Measurements from ENCODE around the gene SIVA1.

Gene SIVA1, protein sequence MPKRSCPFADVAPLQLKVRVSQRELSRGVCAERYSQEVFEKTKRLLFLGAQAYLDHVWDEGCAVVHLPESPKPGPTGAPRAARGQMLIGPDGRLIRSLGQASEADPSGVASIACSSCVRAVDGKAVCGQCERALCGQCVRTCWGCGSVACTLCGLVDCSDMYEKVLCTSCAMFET

DNA sequence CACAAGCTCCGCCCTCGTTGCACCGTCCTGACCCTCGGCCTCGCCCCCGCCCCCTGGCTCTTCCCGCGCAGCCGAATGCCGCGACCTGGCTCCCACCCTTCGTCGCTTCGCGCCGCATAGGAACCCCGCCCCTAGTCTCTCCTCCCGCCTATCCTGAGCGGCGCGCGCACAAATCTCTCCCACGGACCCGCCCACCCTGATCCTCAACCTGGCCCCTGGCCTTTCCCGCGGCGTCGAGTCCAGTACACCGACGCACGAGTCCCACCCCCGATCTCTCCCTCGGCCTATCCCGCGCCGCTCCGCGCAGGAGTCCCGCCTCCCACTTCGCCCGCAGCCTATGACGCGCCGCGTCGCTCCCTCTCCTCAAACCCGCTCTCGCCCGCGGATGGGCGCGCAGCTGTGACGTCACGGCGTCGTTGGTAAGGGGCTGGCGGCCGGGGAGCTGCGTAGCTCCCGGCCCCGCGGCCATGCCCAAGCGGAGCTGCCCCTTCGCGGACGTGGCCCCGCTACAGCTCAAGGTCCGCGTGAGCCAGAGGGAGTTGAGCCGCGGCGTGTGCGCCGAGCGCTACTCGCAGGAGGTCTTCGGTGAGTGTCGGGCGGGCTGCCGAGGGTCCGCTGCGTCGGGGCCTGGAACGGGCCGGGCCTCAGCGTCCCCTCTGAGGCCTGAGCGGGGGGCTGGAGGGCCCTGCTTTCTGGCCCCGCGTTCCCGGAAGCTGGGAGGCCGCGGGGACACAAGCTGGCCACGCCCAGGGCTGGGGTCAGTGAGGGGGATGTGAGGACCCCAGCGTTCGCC, at the start of gene SIVA1:
TSS of gene SIVA1 (plus strand) at position 413 of the 793 bp plus-strand sequence. CDS start at position 468, 55 bp downstream.
- H3K9ac ChIP-seq (ENCODE audit: low read length) = peak within 1 kb of the TSS; percentile 81
- H3K4me1 ChIP-seq (ENCODE audit: control insufficient read depth, insufficient read depth, low read length) = peaks cover 41% of the 10 kb centered on the region
- H3K36me3 ChIP-seq (ENCODE audit: control insufficient read depth, insufficient read depth, low read length) = no peaks in the 10 kb centered on the region
- H3K4me3 ChIP-seq (ENCODE audit: low read length) = peak within 1 kb of the TSS; percentile 75
- no peaks in the 10 kb centered on the region for H3K9me3 ChIP-seq (ENCODE audit: control insufficient read depth, low read length)
- H3K27me3 ChIP-seq (ENCODE audit: control insufficient read depth, insufficient read depth, low read length) = no peaks in the 10 kb centered on the region

DNA sequence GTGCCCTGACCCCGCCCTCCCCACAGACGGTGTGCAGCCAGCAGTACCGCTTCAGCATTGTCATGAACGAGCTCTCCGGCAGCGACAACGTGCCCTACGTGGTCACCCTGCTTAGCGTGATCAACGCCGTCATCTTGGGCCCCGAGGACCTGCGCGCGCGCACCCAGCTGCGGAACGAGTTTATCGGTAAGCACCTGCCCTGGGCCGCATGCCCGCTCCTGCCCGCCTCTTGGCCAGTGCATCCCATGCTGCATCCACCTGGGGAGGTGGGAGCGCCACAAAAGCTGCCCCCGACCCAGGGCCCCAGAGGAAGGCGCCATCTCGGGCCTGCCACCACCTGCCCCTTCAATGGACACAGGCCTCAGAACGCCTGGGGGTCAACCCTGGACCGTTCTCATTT, 49.7 kb upstream of the SIVA1 start:
- Histone ChIP-seq H3K9ac (ENCODE audit: low read length) (no peak overlapping the region), H3K27me3 (ENCODE audit: control insufficient read depth, insufficient read depth, low read length) (no peaks in the 10 kb centered on the region), H3K4me1 (ENCODE audit: control insufficient read depth, insufficient read depth, low read length) (peaks cover 9% of the 10 kb centered on the region), H3K9me3 (ENCODE audit: control insufficient read depth, low read length) (no peaks in the 10 kb centered on the region), H3K4me3 (ENCODE audit: low read length) (no peak overlapping the region), H3K36me3 (ENCODE audit: control insufficient read depth, insufficient read depth, low read length) (peaks cover 13% of the 10 kb centered on the region)

DNA sequence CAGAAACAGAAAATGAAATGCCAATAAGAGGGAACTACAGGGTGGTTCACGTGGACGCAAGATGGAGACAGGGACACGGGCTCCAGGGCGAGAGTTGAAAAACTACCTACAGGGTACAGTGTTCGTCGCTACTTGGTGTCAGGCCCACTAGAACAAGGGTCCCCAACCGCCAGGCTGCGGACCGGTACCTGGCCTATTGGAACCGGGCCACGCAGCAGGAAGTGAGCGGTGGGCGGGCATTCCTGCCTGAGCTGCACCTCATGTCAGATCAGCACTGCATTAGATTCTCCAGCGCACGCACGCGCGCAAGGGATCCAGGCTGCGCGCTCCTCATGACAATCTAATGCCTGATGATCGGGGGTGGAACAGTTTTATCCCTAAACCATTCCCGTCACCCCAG, 48.7 kb upstream of the SIVA1 start:
- H3K4me1 ChIP-seq (ENCODE audit: control insufficient read depth, insufficient read depth, low read length) = no peaks in the 10 kb centered on the region
- no peak overlapping the region for H3K4me3 ChIP-seq (ENCODE audit: low read length)
- H3K36me3 ChIP-seq (ENCODE audit: control insufficient read depth, insufficient read depth, low read length) = peaks cover 13% of the 10 kb centered on the region
- H3K9ac ChIP-seq (ENCODE audit: low read length) = no peak overlapping the region
- no peaks in the 10 kb centered on the region for H3K27me3 ChIP-seq (ENCODE audit: control insufficient read depth, insufficient read depth, low read length)
- no peaks in the 10 kb centered on the region for H3K9me3 ChIP-seq (ENCODE audit: control insufficient read depth, low read length)

DNA sequence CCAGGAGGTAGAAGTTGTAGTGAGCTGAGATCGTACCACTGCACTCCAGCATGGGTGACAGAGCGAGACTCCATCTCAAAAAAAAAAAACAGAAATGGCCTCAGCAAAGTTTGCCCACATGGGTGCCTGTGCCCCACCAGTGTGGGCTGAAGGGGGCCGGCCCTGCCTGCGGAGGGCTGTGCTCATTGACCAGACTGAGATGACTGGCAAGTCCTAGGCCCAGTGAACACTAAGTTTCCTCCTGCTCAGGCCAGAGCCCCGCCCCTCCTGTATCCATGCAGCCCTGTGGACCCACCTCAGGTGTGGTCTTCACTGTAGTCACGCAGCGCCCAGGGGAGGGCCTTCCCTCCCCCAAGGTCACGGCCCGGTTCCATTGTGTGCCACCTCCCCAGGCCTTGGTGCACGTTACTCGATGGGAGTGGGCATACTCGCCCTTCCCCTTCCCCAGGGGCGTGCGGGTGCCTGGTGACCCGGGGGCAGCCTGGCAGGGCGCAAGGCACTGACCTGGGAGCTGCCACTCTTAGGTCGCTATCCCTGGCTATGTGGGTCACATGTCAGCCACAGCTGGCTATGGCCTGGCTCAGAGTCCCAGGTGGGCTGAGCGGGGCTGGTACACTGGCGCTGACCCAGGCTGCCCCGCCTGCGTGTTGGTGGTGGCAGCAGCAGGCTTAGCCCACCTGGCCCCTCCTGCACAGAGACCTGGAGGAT, 47.5 kb upstream of the SIVA1 start:
- H3K9ac ChIP-seq (ENCODE audit: low read length) = no peak overlapping the region
- peaks cover 20% of the 10 kb centered on the region for H3K36me3 ChIP-seq (ENCODE audit: control insufficient read depth, insufficient read depth, low read length)
- H3K4me3 ChIP-seq (ENCODE audit: low read length) = no peak overlapping the region

DNA sequence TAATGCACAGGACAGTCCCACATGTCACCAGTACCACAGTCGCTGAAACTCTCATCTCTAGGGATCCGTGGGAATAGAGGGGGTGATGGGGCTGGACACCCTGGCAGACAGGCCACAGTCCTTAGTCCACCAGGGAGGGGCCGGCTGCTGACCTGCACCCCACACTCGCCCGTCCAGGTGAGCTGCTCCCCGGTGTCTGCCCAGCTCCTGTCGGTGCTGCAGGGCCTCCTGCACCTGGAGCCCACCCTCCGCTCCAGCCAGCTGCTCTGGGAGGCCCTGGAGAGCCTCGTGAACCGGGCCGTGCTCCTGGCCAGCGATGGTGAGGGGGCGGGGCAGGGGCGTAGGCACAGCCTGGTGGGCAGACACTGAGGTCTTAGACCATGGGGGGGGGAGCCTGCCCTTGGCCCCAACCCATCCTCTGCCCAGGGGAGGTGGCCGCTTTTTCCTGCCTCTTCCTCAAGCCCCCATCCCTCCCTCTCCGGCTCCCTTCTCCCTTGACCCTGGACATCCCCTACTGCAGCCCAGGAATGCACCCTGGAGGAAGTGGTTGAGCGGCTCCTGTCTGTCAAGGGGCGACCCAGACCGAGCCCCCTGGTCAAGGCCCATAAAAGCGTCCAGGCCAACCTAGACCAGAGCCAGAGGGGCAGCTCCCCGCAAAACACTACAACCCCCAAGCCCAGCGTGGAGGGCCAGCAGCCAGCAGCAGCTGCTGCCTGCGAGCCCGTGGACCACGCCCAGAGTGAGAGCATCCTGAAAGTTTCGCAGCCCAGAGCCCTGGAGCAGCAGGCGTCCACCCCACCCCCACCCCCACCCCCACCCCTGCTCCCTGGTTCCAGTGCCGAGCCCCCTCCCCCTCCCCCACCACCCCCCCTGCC, 46.0 kb upstream of the SIVA1 start:
- Histone ChIP-seq H3K4me1 (ENCODE audit: control insufficient read depth, insufficient read depth, low read length) (no peaks in the 10 kb centered on the region), H3K36me3 (ENCODE audit: control insufficient read depth, insufficient read depth, low read length) (peaks cover 20% of the 10 kb centered on the region), H3K9ac (ENCODE audit: low read length) (no peak overlapping the region)

More for the DNA sequence above, 47.5 kb upstream of the SIVA1 start:
- Histone ChIP-seq H3K4me1 (ENCODE audit: control insufficient read depth, insufficient read depth, low read length) (no peaks in the 10 kb centered on the region), H3K9me3 (ENCODE audit: control insufficient read depth, low read length) (no peaks in the 10 kb centered on the region), H3K27me3 (ENCODE audit: control insufficient read depth, insufficient read depth, low read length) (no peaks in the 10 kb centered on the region)

DNA sequence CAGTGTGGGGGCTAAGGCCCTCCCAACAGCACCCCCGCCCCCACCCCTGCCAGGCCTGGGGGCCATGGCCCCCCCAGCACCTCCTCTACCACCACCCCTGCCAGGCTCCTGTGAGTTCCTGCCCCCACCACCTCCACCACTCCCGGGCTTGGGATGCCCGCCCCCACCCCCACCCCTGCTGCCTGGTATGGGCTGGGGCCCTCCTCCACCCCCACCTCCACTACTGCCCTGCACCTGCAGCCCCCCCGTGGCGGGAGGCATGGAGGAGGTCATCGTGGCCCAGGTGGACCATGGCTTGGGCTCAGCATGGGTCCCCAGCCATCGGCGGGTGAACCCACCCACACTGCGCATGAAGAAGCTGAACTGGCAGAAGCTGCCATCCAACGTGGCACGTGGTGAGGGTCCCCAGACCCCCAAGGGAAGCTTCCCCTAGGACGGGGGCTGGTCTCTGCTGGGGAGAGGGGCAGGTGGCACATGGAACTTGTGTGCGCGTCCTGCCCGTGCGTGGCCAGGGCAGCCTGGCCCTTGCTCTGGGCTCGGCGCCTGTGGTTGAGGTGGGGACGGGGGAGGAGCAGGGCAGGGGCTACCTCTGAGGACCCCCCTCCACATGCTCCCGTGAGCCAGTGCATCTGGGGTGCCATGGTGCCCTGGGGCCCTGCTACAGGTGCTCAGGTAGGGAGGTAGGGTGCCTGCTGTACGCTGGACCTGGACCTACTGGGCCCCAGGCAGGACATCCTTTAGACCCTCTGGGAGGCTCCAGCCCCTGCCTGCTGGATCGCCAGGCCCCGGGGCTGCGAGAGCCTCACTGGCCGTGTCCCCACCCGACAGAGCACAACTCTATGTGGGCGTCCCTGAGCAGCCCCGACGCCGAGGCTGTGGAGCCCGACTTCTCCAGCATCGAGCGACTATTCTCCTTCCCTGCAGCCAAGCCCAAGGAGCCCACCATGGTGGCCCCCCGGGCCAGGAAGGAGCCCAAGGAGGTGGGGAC, 45.0 kb upstream of the SIVA1 start:
- Histone ChIP-seq H3K4me1 (ENCODE audit: control insufficient read depth, insufficient read depth, low read length) (no peaks in the 10 kb centered on the region), H3K4me3 (ENCODE audit: low read length) (no peak overlapping the region), H3K9ac (ENCODE audit: low read length) (no peak overlapping the region)

More for the DNA sequence above, 46.0 kb upstream of the SIVA1 start:
- Histone ChIP-seq H3K27me3 (ENCODE audit: control insufficient read depth, insufficient read depth, low read length) (no peaks in the 10 kb centered on the region), H3K9me3 (ENCODE audit: control insufficient read depth, low read length) (no peaks in the 10 kb centered on the region), H3K4me3 (ENCODE audit: low read length) (no peak overlapping the region)

DNA sequence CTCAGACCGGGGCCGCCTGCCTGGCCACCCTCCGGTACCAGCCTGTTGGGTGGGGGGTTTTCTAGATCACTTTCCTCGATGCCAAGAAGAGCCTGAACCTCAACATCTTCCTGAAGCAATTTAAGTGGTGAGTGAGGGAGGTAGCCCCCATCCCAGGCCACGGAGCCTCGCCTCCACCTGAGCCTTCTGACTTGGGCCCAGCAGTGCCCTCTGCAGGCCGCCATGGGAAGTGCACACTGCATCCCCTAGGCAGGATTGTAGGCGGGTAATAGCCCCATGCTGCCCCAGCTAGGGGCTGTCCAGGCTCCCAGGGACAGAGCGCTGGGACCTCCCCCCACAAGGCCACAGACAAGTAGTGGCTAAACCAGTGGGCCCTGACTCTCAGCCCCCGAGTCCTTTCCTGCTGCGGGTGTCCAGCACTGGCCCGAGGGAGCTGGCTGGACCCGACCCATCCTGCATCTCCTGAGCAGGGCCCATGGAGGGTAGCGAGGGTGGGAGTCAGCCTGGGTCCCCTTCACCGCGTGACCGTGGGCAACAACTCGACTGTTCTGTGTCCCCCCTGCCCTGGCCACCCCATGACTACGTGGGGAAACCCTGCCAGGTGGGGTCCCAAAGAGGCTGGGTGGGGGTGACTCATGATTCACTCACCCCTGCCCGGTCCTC, 44.2 kb upstream of the SIVA1 start:
- H3K9me3 ChIP-seq (ENCODE audit: control insufficient read depth, low read length) = no peaks in the 10 kb centered on the region
- peaks cover 21% of the 10 kb centered on the region for H3K36me3 ChIP-seq (ENCODE audit: control insufficient read depth, insufficient read depth, low read length)
- H3K4me3 ChIP-seq (ENCODE audit: low read length) = no peak overlapping the region
- no peak overlapping the region for H3K9ac ChIP-seq (ENCODE audit: low read length)
- no peaks in the 10 kb centered on the region for H3K27me3 ChIP-seq (ENCODE audit: control insufficient read depth, insufficient read depth, low read length)
- H3K4me1 ChIP-seq (ENCODE audit: control insufficient read depth, insufficient read depth, low read length) = no peaks in the 10 kb centered on the region

More for the DNA sequence above, 45.0 kb upstream of the SIVA1 start:
- H3K9me3 ChIP-seq (ENCODE audit: control insufficient read depth, low read length) = no peaks in the 10 kb centered on the region
- no peaks in the 10 kb centered on the region for H3K27me3 ChIP-seq (ENCODE audit: control insufficient read depth, insufficient read depth, low read length)
- H3K36me3 ChIP-seq (ENCODE audit: control insufficient read depth, insufficient read depth, low read length) = peaks cover 20% of the 10 kb centered on the region

DNA sequence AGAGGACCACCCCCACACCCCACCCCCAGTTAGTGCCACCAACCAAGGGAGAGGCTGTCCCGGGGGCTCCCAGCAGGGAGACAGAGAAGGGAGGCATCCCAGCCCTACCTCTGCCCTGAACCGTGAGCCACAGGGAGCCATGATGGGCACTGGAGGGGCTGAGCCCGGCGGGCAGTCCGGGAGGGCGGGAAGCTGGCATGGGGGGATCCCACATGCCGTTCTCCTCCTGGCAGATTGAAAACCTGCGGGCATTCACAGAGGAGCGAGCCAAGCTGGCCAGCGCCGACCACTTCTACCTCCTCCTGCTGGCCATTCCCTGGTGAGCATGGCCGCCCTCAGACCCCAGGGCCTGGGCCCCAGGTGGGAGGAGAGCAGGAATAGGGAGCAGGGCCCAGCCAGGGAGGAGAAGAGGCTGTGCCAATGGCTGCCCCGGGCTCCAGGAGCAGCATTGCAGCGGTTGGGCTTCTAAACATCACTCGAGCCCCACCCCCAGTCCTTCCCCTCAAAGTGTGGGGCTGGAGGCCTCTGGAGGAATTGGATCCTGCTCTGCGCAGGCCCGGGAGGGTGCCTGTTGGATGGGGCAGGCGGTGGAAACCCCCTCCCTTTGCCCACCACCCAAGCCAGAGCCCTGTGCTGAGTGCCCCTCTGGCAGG, 43.4 kb upstream of the SIVA1 start:
- Histone ChIP-seq H3K4me3 (ENCODE audit: low read length) (no peak overlapping the region), H3K9ac (ENCODE audit: low read length) (no peak overlapping the region), H3K4me1 (ENCODE audit: control insufficient read depth, insufficient read depth, low read length) (no peaks in the 10 kb centered on the region), H3K9me3 (ENCODE audit: control insufficient read depth, low read length) (no peaks in the 10 kb centered on the region), H3K36me3 (ENCODE audit: control insufficient read depth, insufficient read depth, low read length) (peaks cover 16% of the 10 kb centered on the region), H3K27me3 (ENCODE audit: control insufficient read depth, insufficient read depth, low read length) (no peaks in the 10 kb centered on the region)

DNA sequence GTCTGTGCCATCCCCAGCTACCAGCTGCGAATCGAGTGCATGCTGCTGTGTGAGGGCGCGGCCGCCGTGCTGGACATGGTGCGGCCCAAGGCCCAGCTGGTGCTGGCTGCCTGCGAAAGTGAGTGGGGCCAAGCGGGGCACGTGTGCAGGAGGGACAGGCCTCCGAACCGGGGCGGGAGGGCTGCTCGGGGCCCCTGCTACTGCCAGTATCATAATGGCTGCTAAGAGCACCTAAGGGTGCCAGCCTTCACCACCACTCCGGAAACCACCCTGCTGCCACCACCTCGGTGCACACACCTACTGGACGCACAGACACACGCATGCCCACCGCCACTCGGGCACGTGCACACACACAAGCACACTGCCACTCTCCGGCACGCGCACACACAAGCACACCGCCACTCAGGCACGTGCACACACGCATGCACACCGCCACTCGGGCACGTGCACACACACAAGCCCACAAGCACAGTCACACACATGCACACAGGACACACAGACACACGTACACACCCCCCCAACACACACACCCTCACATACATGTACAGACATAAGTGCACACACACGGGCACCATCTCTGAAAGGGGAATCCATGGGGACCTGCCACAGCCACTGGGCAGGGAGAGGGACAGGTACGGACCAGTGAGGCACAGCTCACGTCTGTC, 42.7 kb upstream of the SIVA1 start:
- Histone ChIP-seq H3K36me3 (ENCODE audit: control insufficient read depth, insufficient read depth, low read length) (peaks cover 16% of the 10 kb centered on the region), H3K27me3 (ENCODE audit: control insufficient read depth, insufficient read depth, low read length) (no peaks in the 10 kb centered on the region), H3K4me1 (ENCODE audit: control insufficient read depth, insufficient read depth, low read length) (no peaks in the 10 kb centered on the region), H3K9ac (ENCODE audit: low read length) (no peak overlapping the region), H3K4me3 (ENCODE audit: low read length) (no peak overlapping the region), H3K9me3 (ENCODE audit: control insufficient read depth, low read length) (no peaks in the 10 kb centered on the region)
